ENCODE results near the gene FRMD4A. TPM values are rescaled to one million over a fixed set of nuclear protein-coding genes. Genes with fewer than 3 reads are reported as not detected.
A peak's percentile ranks its signal among the peaks of the same experiment; 100 is the strongest.
"Not testable (repeated sequence)": the region's sequence is repeated elsewhere in the genome, so short reads cannot be mapped to it uniquely, and the experiment has no call there.

FRMD4A gene
- total RNA-seq, 1 donor from 2014 or later, result 16.1 TPM

- no peak for DNase-seq (ENCODE audit: low spot score)
Observed at GRCh38 chr10:14106828-14107227, 223.9 kb downstream of the FRMD4A start.

GRCh38 chr10:14102056-14102455 is 228.7 kb downstream of the FRMD4A start:
- peak; percentile 57 for DNase-seq (ENCODE audit: low spot score)

- DNase-seq (ENCODE audit: low spot score), result no peak
Observed at GRCh38 chr10:14099885-14100284, 230.8 kb downstream of the FRMD4A start.

GRCh38 chr10:14093730-14094484 is 236.8 kb downstream of the FRMD4A start:
- peak; percentile 61 for DNase-seq (ENCODE audit: low spot score)

GRCh38 chr10:14092799-14093198 is 237.9 kb downstream of the FRMD4A start:
- no peak for DNase-seq (ENCODE audit: low spot score)

- no peak for DNase-seq (ENCODE audit: low spot score)
Observed at GRCh38 chr10:14089556-14090292, 241.0 kb downstream of the FRMD4A start.

- no peak for DNase-seq (ENCODE audit: low spot score)
Observed at GRCh38 chr10:14087566-14087965, 243.2 kb downstream of the FRMD4A start.

- DNase-seq (ENCODE audit: low spot score), result no peak
Observed at GRCh38 chr10:14086596-14086995, 244.1 kb downstream of the FRMD4A start.

- DNase-seq (ENCODE audit: low spot score), result no peak
Observed at GRCh38 chr10:14084875-14085274, 245.8 kb downstream of the FRMD4A start.

- no peak for DNase-seq (ENCODE audit: low spot score)
Observed at GRCh38 chr10:14080795-14081194, 249.9 kb downstream of the FRMD4A start.

GRCh38 chr10:14077430-14077829 is 253.3 kb downstream of the FRMD4A start:
- DNase-seq (ENCODE audit: low spot score), result no peak

- peak; percentile 98 for DNase-seq (ENCODE audit: low spot score)
Observed at GRCh38 chr10:14074062-14074884, 256.5 kb downstream of the FRMD4A start.

- DNase-seq (ENCODE audit: low spot score), result no peak
Observed at GRCh38 chr10:14072541-14072940, 258.2 kb downstream of the FRMD4A start.

GRCh38 chr10:14071956-14072355 is 258.8 kb downstream of the FRMD4A start:
- no peak for DNase-seq (ENCODE audit: low spot score)

- no peak for DNase-seq (ENCODE audit: low spot score)
Observed at GRCh38 chr10:14068601-14069250, 262.0 kb downstream of the FRMD4A start.

GRCh38 chr10:14067638-14068037 is 263.1 kb downstream of the FRMD4A start:
- DNase-seq (ENCODE audit: low spot score), result not testable (repeated sequence)

GRCh38 chr10:14066106-14066505 is 264.6 kb downstream of the FRMD4A start:
- DNase-seq (ENCODE audit: low spot score), result no peak

- DNase-seq (ENCODE audit: low spot score), result peak; percentile 98
Observed at GRCh38 chr10:14063531-14064285, 267.0 kb downstream of the FRMD4A start.

GRCh38 chr10:14062528-14063260 is 268.0 kb downstream of the FRMD4A start:
- no peak for DNase-seq (ENCODE audit: low spot score)

Data from umbilical cord (tissue), 2 donors.